Adrenal gland (tissue), 12 donors: ENCODE results near the gene C1orf216. TPM values are rescaled to one million over a fixed set of nuclear protein-coding genes. Genes with fewer than 3 reads are reported as not detected.
"Not testable (repeated sequence)": the region's sequence is repeated elsewhere in the genome, so short reads cannot be mapped to it uniquely, and the experiment has no call there.

Experiments used
- DNase-seq, 7 donors: peaks; one replicate each; pipeline ENCODE4 v3.0.0-alpha.2; 2019 to 2020
- H3K27ac ChIP-seq, 5 donors: fragments of 200-600 bp; sonication (generic) in 4 of 5; 1 replicate in 3 of 5; 2 replicates in 2 of 5; pipeline versions ENCODE4 v1.5.1 to v1.8.0; 2016 to 2020; ENCODE audit warnings: mild to moderate bottlenecking in 1 of 5
- H3K27me3 ChIP-seq: fragments of 200-600 bp; 2 replicates; pipeline ENCODE4 v1.8.0; 2021
- H3K36me3 ChIP-seq, 2 donors: fragments of 200-600 bp; replicated peaks in 1 of 2; 1 replicate in 1 of 2; 2 replicates in 1 of 2; pipeline versions ENCODE4 v1.5.1 to v1.8.0; 2018 to 2022
- H3K4me1 ChIP-seq, 2 donors: fragments of 200-600 bp; replicated peaks in 1 of 2; 1 replicate in 1 of 2; 2 replicates in 1 of 2; pipeline versions ENCODE4 v1.5.1 to v1.8.0; 2018 to 2021
- H3K4me3 ChIP-seq, 4 donors: fragments of 200-600 bp; sonication (generic) in 3 of 4; one replicate each; pipeline ENCODE4 v1.5.1; 2016 to 2018
- H3K9me3 ChIP-seq, 3 donors: fragments of 200-600 bp; sonication (generic) in 1 of 3; replicated peaks in 1 of 3; 1 replicate in 2 of 3; 2 replicates in 1 of 3; pipeline versions ENCODE4 v1.5.1 to v1.8.0; 2016 to 2021
- POLR2A ChIP-seq, 2 donors: fragments of 450-650 bp; IDR thresholded peaks; one replicate each; pipeline ENCODE4 v1.6.1; 2017; ENCODE audit warnings: antibody characterized with exemption in 2 of 2, mild to moderate bottlenecking in 2 of 2, moderate library complexity in 1 of 2
- WGBS, 4 donors: extraction: QIAGEN DNeasy Blood & Tissue Kit in 2 of 4; methylation state at CpG; one replicate each; pipeline versions ENCODE4 v1.1.5 to v1.1.7; 2013 to 2017; 5-methylcytosine and 5-hydroxymethylcytosine counted together
- intact Hi-C, 2 donors: fragments of 100-400 bp; cut with DNase I; formaldehyde crosslinking; loops; one replicate each; pipeline versions ENCODE4 v1.14.1 to v1.15.0; 2022 to 2023
- polyA plus RNA-seq, 3 donors: library from polyadenylated mRNA; stranded (reverse); fragments of 200-250 nt in 2 of 3; fragments of 350-450 nt in 1 of 3; fragmentation: Illumina TruSeq in 1 of 3; extraction: RNeasy Lipid Tissue Mini Kit (QIAGEN cat#74804) in 1 of 3; gene quantifications; one replicate each; pipeline ENCODE4 v1.2.3, GENCODE V29; 2013 to 2014
- total RNA-seq, 9 donors: library from RNA; depleted of rRNA in 4 of 9; stranded (reverse); fragments of >200 nt in 4 of 9; fragments of 120-200 nt in 1 of 9; fragmentation: NEBNext Ultra II Directional in 1 of 9; extraction: Animal tissue kit (Norgen Biotek cat#: 25700) in 1 of 9; gene quantifications; one replicate each; pipeline versions ENCODE4 v1.1.0 to v1.2.4, GENCODE V29; 2013 to 2023
- TF ChIP-seq, protein P1 (sequence below), 6 experiments: fragments of 450-650 bp in 4 of 6; fragments of 200-600 bp in 2 of 6; sonication (generic) in 1 of 6; IDR thresholded peaks; 1 replicate in 5 of 6; 2 replicates in 1 of 6; pipeline versions ENCODE4 v1.5.1 to v1.8.0; 2016 to 2021; ENCODE audit warnings: antibody characterized with exemption in 6 of 6, mild to moderate bottlenecking in 2 of 6, moderate library complexity in 1 of 6
- donor health status: healthy with polysubstance abuse.
- donor health status: Bipolar disorder and iron deficiency.
- donor health status: DM: yes; HTN: yes; CAD: no.
- donor health status: DM: no; HTN: no; CAD: no.
- donor health status: DM: no; HTN: no; CAD: no.
- donor health status: DM: yes; HTN: yes; CAD: no.

The C1orf216 gene
- total and polyA plus RNA-seq, 12 donors, result 6.2 to 25.0 (median 13.9) TPM

DNA sequence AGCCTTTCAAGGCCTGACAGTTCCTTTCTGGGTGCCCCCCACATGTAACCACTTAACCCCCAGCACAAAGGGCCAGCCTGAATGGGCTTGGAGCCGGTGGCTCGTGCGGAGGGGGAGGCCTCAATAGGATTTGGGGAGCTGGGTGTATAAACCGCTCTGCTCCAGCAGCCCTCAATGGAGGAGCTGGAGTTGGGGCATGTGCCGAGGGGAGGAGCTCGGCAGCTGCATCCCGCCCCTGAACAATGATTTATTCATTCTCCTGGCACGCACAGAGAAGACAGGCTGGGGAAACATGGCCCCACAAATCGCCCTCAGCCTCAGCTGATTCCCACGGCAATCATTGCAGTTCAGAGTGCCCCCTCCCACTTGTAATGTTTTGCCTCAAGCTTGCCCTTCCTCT is 6.9 kb upstream of the C1orf216 start:
- H3K4me3 ChIP-seq, result no peak overlapping the region
- H3K27me3 ChIP-seq, result no peaks in the 10 kb centered on the region
- no peaks in the 10 kb centered on the region for H3K9me3 ChIP-seq
- H3K27ac ChIP-seq, result no peak overlapping the region
- no peak for DNase-seq
- WGBS, 4 donors, result 65 to 76% (median 69%) methylated on average over 4 to 10 of the region's 10 CpGs
- no peak for TF ChIP-seq POLR2A (IDR thresholded peaks at IDR 0.05)
- TF ChIP-seq, protein P1, sequence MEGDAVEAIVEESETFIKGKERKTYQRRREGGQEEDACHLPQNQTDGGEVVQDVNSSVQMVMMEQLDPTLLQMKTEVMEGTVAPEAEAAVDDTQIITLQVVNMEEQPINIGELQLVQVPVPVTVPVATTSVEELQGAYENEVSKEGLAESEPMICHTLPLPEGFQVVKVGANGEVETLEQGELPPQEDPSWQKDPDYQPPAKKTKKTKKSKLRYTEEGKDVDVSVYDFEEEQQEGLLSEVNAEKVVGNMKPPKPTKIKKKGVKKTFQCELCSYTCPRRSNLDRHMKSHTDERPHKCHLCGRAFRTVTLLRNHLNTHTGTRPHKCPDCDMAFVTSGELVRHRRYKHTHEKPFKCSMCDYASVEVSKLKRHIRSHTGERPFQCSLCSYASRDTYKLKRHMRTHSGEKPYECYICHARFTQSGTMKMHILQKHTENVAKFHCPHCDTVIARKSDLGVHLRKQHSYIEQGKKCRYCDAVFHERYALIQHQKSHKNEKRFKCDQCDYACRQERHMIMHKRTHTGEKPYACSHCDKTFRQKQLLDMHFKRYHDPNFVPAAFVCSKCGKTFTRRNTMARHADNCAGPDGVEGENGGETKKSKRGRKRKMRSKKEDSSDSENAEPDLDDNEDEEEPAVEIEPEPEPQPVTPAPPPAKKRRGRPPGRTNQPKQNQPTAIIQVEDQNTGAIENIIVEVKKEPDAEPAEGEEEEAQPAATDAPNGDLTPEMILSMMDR (IDR thresholded peaks at IDR 0.05), result no peak
- intact Hi-C loops, result loop anchor here (5.0 kb wide), 2 partner anchors 158 to 273 kb away; no protein-coding TSS in a partner anchor
- no peaks in the 10 kb centered on the region for H3K4me1 ChIP-seq
- no peaks in the 10 kb centered on the region for H3K36me3 ChIP-seq

DNA sequence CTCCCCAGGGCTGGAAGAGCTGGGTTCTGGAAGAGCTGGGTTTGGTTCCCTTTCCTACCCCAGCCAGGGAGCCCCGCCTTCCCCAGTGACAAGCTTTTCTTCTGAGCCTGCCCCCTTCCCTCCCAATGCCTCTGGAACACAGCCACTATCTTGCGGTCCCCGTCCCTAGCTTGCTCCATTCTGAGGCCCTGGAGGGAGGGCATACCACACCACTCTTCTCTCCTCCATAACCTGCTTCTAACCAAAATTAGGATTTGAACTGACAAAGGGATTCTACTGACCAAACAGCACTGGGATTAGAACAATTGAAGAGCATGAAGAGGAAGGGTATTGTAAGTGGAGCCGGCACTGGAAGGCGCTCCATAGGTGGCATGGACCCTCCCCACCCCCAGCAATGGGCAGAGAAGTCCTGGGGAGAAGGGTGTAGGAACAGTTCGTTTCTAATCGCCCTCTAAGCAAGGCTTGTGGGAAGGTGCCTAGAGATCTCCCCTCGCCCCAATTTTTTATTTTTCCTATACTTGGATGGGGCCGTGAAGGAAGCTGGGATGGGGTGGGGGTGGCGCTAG is 690 bp downstream of the C1orf216 start:
- 7 to 11% (median 9%) methylated on average over 9 to 10 of the region's 10 CpGs for WGBS, 4 donors
- Histone ChIP-seq H3K9me3 (no peaks in the 10 kb centered on the region), H3K4me1 (peaks cover 5 to 27% of the 10 kb centered on the region in 2 donors), H3K36me3 (peaks cover 0 to 15% of the 10 kb centered on the region in 2 donors), H3K27me3 (no peaks in the 10 kb centered on the region), H3K27ac (peak overlapping the region in 4 of 5 donors; percentile 49 to 89 (median 80)), H3K4me3 (peak overlapping the region in 2 of 4 donors; percentile 54 to 100)
- DNase-seq, result peak; percentile 29 to 76 (median 65)
- TF ChIP-seq, protein P1 (IDR thresholded peaks at IDR 0.05), result no peak
- peak; percentile 29 to 33 for TF ChIP-seq POLR2A (IDR thresholded peaks at IDR 0.05)
- intact Hi-C loops, result loop anchor here in 1 of 2 donors (5.0 kb wide), 1 partner anchor 151 kb away; no protein-coding TSS in a partner anchor

GRCh38 chr1:35715568-35716002 is 3.1 kb downstream of the C1orf216 start:
- Histone ChIP-seq H3K4me1 (peaks cover 5 to 27% of the 10 kb centered on the region in 2 donors), H3K4me3 (no peak overlapping the region), H3K27me3 (no peaks in the 10 kb centered on the region), H3K27ac (no peak overlapping the region), H3K36me3 (peaks cover 0 to 15% of the 10 kb centered on the region in 2 donors), H3K9me3 (no peaks in the 10 kb centered on the region)
- no peak for TF ChIP-seq POLR2A (IDR thresholded peaks at IDR 0.05)
- TF ChIP-seq, protein P1 (IDR thresholded peaks at IDR 0.05), result peak; percentile 53 to 79 (median 64)
- intact Hi-C loops, result loop anchor here in 1 of 2 donors (5.0 kb wide), 1 partner anchor 148 kb away; no protein-coding TSS in a partner anchor
- WGBS, 4 donors, result 3 to 42% (median 38%) methylated on average over 5 to 15 of the region's 15 CpGs
- DNase-seq, result peak; percentile 58 to 86 (median 68)

- 89 to 93% (median 90%) methylated on average over 2 of the region's 2 CpGs for WGBS, 4 donors
- H3K27me3 ChIP-seq, result no peaks in the 10 kb centered on the region
- no peak overlapping the region for H3K27ac ChIP-seq
- H3K36me3 ChIP-seq, result peaks cover 0 to 15% of the 10 kb centered on the region in 2 donors
- H3K4me3 ChIP-seq, result no peak overlapping the region
- H3K9me3 ChIP-seq, result no peaks in the 10 kb centered on the region
- peaks cover 5 to 27% of the 10 kb centered on the region in 2 donors for H3K4me1 ChIP-seq
- DNase-seq, result no peak
- intact Hi-C loops, result loop anchor here in 1 of 2 donors (5.0 kb wide), 1 partner anchor 148 kb away; no protein-coding TSS in a partner anchor
- TF ChIP-seq, protein P1 (IDR thresholded peaks at IDR 0.05), result no peak
- TF ChIP-seq POLR2A (IDR thresholded peaks at IDR 0.05), result no peak
These were observed 3.6 kb downstream of the C1orf216 start for GRCh38 chr1:35714921-35715567.

- DNase-seq, H3K27ac ChIP-seq, intact Hi-C loops, H3K4me3 ChIP-seq, H3K9me3 ChIP-seq: not testable (repeated sequence)
- Histone ChIP-seq H3K36me3 (peaks cover 0 to 15% of the 10 kb centered on the region in 2 donors), H3K27me3 (peaks cover 13% of the 10 kb centered on the region), H3K4me1 (peaks cover 0 to 20% of the 10 kb centered on the region in 2 donors)
- 93 to 98% (median 94%) methylated on average over 5 of the region's 5 CpGs for WGBS, 4 donors
These were observed 7.6 kb downstream of the C1orf216 start for GRCh38 chr1:35711098-35711497.
